ENCODE results near the gene SLC16A1.

The SLC16A1 gene

DNA sequence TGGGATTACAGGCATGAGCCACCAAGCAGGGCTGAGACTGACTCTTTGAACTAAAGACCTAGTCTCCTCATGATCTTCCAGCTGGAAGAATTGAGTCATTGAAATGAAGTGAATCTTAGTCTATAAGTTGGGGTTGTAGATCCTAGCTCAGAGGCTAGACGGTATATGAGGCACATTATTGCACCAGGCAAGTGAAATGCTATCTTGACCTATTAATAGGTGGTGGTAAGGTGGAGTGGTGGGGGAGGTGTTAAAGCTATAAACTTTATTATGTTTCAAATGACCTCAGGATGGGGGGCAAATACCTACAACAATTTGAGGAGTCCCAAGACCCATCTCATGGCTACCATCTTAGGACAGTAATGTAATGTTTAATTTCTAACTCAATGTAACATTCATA lies 36.8 kb upstream of the SLC16A1 start:
- DNase-seq (ENCODE audit: low read depth): no peak
- no peak overlapping the region for H3K4me3 ChIP-seq (replicated peaks; ENCODE audit: low read depth, low read length)
- TF ChIP-seq, protein P1, sequence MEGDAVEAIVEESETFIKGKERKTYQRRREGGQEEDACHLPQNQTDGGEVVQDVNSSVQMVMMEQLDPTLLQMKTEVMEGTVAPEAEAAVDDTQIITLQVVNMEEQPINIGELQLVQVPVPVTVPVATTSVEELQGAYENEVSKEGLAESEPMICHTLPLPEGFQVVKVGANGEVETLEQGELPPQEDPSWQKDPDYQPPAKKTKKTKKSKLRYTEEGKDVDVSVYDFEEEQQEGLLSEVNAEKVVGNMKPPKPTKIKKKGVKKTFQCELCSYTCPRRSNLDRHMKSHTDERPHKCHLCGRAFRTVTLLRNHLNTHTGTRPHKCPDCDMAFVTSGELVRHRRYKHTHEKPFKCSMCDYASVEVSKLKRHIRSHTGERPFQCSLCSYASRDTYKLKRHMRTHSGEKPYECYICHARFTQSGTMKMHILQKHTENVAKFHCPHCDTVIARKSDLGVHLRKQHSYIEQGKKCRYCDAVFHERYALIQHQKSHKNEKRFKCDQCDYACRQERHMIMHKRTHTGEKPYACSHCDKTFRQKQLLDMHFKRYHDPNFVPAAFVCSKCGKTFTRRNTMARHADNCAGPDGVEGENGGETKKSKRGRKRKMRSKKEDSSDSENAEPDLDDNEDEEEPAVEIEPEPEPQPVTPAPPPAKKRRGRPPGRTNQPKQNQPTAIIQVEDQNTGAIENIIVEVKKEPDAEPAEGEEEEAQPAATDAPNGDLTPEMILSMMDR (IDR thresholded peaks at IDR 0.05; ENCODE audit: low read length, missing control alignments): no peak

DNA sequence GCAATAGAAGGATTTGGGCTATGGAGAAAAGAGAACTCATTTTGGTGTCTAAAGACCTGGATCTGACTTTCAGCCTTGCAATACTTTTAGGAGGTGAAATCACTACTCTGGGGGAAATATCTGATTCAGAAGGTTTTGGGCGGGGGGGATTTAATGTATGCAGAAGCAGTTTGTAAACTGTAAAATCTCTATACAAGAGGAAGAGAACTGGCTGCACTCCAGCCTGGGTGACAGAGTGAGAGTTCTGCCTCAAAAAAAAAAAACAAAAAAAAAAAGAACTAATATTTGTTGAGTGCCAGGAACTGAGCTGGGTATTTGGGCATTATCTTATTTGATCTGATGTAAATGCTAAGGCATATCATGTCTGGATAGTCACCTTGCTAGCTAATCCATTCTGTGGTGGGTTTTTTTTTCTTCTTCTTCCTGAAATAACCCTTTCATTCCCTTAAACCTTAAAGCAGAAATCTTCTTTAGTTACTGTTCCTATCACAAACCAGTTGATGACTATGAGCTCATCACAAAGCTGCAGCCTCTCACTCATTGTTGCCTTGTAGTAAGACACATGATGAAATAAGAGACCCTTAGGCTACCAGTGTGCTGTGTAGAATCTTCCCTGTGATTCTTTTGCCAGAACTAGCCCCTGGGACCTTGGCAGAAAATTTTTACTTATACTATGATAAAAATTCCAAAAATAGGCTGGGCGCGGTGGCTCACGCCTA lies 35.6 kb upstream of the SLC16A1 start:
- DNase-seq (ENCODE audit: low read depth): no peak
- no peak overlapping the region for H3K4me3 ChIP-seq (replicated peaks; ENCODE audit: low read depth, low read length)
- TF ChIP-seq, protein P1 (IDR thresholded peaks at IDR 0.05; ENCODE audit: low read length, missing control alignments): no peak

DNA sequence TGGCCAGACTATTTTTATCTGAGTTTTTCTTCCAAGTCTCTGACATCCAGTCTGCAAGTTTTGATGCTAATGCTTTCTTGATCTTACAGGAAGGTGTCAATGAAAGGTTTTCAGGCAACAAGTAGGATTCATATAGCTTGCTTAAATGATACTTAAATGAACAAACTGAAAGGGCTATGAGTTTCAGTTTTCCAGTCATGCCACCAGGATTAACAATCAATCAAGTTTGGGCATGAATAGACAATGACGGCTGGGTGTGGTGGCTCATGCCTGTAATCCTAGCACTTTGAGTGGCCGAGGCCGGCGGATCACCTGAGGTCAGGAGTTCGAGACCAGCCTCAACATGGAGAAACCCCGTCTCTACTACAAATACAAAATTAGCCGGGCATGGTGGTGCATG lies 34.3 kb upstream of the SLC16A1 start:
- TF ChIP-seq, protein P1 (IDR thresholded peaks at IDR 0.05; ENCODE audit: low read length, missing control alignments): no peak
- DNase-seq (ENCODE audit: low read depth): no peak

DNA sequence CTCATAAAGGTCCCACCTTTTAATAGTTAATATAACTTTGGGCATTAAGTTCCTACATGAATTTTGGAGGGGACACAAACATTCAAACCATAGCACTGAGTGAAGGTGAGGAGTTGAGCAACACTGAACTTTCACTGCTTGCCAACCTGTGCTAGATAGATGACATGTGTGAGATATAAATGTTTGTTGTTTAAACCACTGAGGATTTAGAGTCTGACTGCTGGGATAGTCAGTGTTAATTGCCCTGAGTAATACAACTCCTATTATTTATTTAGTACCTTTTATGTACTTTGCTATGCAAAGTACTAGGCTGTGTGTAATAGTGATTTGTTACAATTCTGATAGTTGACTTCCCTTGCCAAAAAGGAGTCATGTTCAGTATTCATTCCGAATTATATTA lies 32.4 kb upstream of the SLC16A1 start:
- DNase-seq (ENCODE audit: low read depth): no peak
- H3K4me3 ChIP-seq (replicated peaks; ENCODE audit: low read depth, low read length): no peak overlapping the region
- TF ChIP-seq, protein P1 (IDR thresholded peaks at IDR 0.05; ENCODE audit: low read length, missing control alignments): no peak

More for the DNA sequence above, 34.3 kb upstream of the SLC16A1 start:
- H3K4me3 ChIP-seq (replicated peaks; ENCODE audit: low read depth, low read length): no peak overlapping the region

DNA sequence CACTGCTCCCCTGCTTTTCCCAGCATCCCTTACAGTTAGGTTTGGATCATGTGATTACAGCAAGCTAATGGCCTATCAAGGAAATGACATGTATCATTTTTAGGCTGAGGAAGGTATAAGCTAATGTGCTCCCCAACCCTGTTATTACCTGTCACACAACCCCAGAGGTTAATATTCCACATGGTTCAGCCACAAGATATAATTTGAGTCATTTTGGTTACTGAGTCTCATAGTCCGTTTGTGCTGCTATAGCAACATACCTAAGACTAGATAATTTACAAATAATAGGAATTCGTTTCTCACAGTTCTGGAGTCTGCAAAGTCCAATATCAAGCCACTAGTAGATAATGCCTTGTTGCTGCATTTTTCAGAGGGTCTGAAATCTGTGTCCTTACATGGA lies 29.1 kb upstream of the SLC16A1 start:
- TF ChIP-seq, protein P1 (IDR thresholded peaks at IDR 0.05; ENCODE audit: low read length, missing control alignments): no peak
- no peak for DNase-seq (ENCODE audit: low read depth)
- H3K4me3 ChIP-seq (replicated peaks; ENCODE audit: low read depth, low read length): no peak overlapping the region

DNA sequence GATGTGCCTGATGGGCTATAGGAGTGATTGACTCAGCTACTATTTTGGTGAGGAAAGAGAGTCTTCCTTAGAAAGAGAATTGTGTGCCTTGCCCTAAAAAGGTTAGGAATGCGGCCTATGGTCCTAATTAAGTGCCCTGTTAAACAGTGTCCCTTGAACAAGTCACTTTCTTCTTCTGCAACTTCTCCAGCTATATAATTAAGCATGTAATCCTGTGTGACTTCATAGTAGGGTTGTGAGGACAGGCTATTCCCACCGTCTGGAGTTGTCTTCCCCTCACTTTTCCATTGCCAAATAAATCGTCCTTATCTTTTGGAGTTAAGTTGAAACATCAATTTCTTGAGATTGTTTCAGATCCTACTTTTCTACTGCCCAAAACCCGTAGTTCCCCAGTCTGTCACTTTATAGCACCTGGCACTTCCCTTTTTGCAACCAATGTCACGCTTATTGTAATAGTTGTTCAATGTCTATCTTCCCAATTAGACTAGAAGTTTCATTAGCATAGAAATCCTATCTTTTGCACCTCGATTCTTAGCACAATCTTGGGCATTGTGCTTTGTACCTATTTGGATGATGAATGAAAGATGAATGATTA lies 27.6 kb upstream of the SLC16A1 start:
- DNase-seq (ENCODE audit: low read depth): no peak
- H3K4me3 ChIP-seq (replicated peaks; ENCODE audit: low read depth, low read length): no peak overlapping the region
- TF ChIP-seq, protein P1 (IDR thresholded peaks at IDR 0.05; ENCODE audit: low read length, missing control alignments): no peak
